ENCODE data around the gene HPGD. TPM values are rescaled to one million over a fixed set of nuclear protein-coding genes. Genes with fewer than 3 reads are reported as not detected.

Gene HPGD
- total RNA-seq (1 to 10 TPM; 6.8 to 7.5 TPM), polyA plus RNA-seq (10 to 100 TPM; 10.6 to 16.1 (median 14.6) TPM), total RNA-seq (1.1 to 17.5 (median 6.6) reads per million in 6 experiments)

GRCh38 chr4:174522183-174523024 lies at the start of gene HPGD:
TSS of gene HPGD (minus strand) at chr4:174522488. CDS start at chr4:174522451, 37 bp downstream.
- Mint-ChIP-seq H3K4me1 (peaks cover 4 to 59% (median 28%) of the 10 kb centered on the region in 4 donors), H3K4me3 (peak within 1 kb of the TSS; percentile 83 to 95 (median 92)), H3K27ac (peak within 1 kb of the TSS; percentile 74 to 96 (median 89)), H3K27me3 (peaks cover 0 to 33% (median 12%) of the 10 kb centered on the region in 5 donors), H3K36me3 (peaks cover 0 to 2% (median 0%) of the 10 kb centered on the region in 3 donors), H3K9me3 (peaks cover 0 to 9% (median 0%) of the 10 kb centered on the region in 9 donors)
- DNase-seq (peak; percentile 61 to 90 (median 83)), ATAC-seq (peak; percentile 93 to 94)
- POLR2A ChIA-PET: interaction anchor here (0.6 to 1.6 kb wide), 4 partner anchors 24 to 1851 kb away, joined by 3 to 7 read pairs (median 6); partner anchors contain the start of gene SAP30

GRCh38 chr4:174564529-174564928 lies 42.2 kb upstream of the HPGD start:
- no peak for DNase-seq
- H3K9me3 Mint-ChIP-seq: no peaks in the 10 kb centered on the region
- no peak for ATAC-seq
- peaks cover 0 to 2% (median 1%) of the 10 kb centered on the region in 4 donors for H3K4me1 Mint-ChIP-seq
- no peaks in the 10 kb centered on the region for H3K27me3 Mint-ChIP-seq
- no peaks in the 10 kb centered on the region for H3K36me3 Mint-ChIP-seq
- no peak overlapping the region for H3K27ac Mint-ChIP-seq
- POLR2A ChIA-PET: no interaction called here
- H3K4me3 Mint-ChIP-seq: no peak overlapping the region

- peaks cover 0 to under 1% (median 0%) of the 10 kb centered on the region in 5 donors for H3K27me3 Mint-ChIP-seq
- no peak overlapping the region for H3K27ac Mint-ChIP-seq
- peaks cover 0 to 2% (median 1%) of the 10 kb centered on the region in 4 donors for H3K4me1 Mint-ChIP-seq
- H3K9me3 Mint-ChIP-seq: no peaks in the 10 kb centered on the region
- DNase-seq (no peak), ATAC-seq (no peak)
- H3K4me3 Mint-ChIP-seq: no peak overlapping the region
- no peaks in the 10 kb centered on the region for H3K36me3 Mint-ChIP-seq
- POLR2A ChIA-PET: no interaction called here
Observed at GRCh38 chr4:174563399-174563798, 41.1 kb upstream of the HPGD start.

- Mint-ChIP-seq H3K36me3 (no peaks in the 10 kb centered on the region), H3K9me3 (no peaks in the 10 kb centered on the region), H3K27me3 (peaks cover 0 to 2% (median 0%) of the 10 kb centered on the region in 5 donors), H3K27ac (no peak overlapping the region), H3K4me1 (peaks cover 0 to 2% (median 1%) of the 10 kb centered on the region in 4 donors), H3K4me3 (no peak overlapping the region)
- POLR2A ChIA-PET: no interaction called here
- DNase-seq (no peak), ATAC-seq (no peak)
Observed at GRCh38 chr4:174561560-174561959, 39.3 kb upstream of the HPGD start.

- no peak overlapping the region for H3K27ac Mint-ChIP-seq
- H3K36me3 Mint-ChIP-seq: no peaks in the 10 kb centered on the region
- no peaks in the 10 kb centered on the region for H3K9me3 Mint-ChIP-seq
- POLR2A ChIA-PET: no interaction called here
- H3K27me3 Mint-ChIP-seq: peaks cover 0 to 2% (median 0%) of the 10 kb centered on the region in 5 donors
- no peak for ATAC-seq
- peaks cover 0 to 2% (median 1%) of the 10 kb centered on the region in 4 donors for H3K4me1 Mint-ChIP-seq
- H3K4me3 Mint-ChIP-seq: no peak overlapping the region
- DNase-seq: no peak
Observed at GRCh38 chr4:174559894-174560293, 37.6 kb upstream of the HPGD start.

- peaks cover 0 to 11% (median 0%) of the 10 kb centered on the region in 9 donors for H3K9me3 Mint-ChIP-seq
- H3K27me3 Mint-ChIP-seq: peaks cover 0 to 2% (median 0%) of the 10 kb centered on the region in 5 donors
- no peak overlapping the region for H3K4me3 Mint-ChIP-seq
- H3K27ac Mint-ChIP-seq: no peak overlapping the region
- ATAC-seq (no peak), DNase-seq (no peak)
- no peaks in the 10 kb centered on the region for H3K36me3 Mint-ChIP-seq
- no peaks in the 10 kb centered on the region for H3K4me1 Mint-ChIP-seq
- POLR2A ChIA-PET: no interaction called here
Observed at GRCh38 chr4:174555789-174556630, 33.7 kb upstream of the HPGD start.

- Mint-ChIP-seq H3K27ac (peak overlapping the region in 1 of 10 donors; percentile 55), H3K4me1 (no peaks in the 10 kb centered on the region), H3K9me3 (peaks cover 0 to 15% (median 0%) of the 10 kb centered on the region in 9 donors), H3K27me3 (peaks cover 0 to 2% (median 0%) of the 10 kb centered on the region in 5 donors), H3K36me3 (no peaks in the 10 kb centered on the region), H3K4me3 (no peak overlapping the region)
- POLR2A ChIA-PET: no interaction called here
- no peak for DNase-seq
- no peak for ATAC-seq
Observed at GRCh38 chr4:174554231-174554728, 32.0 kb upstream of the HPGD start.

GRCh38 chr4:174553828-174554227 lies 31.5 kb upstream of the HPGD start:
- no peak overlapping the region for H3K27ac Mint-ChIP-seq
- POLR2A ChIA-PET: no interaction called here
- H3K4me1 Mint-ChIP-seq: no peaks in the 10 kb centered on the region
- ATAC-seq (no peak), DNase-seq (no peak)
- peaks cover 0 to 18% (median 0%) of the 10 kb centered on the region in 9 donors for H3K9me3 Mint-ChIP-seq
- H3K27me3 Mint-ChIP-seq: peaks cover 0 to 2% (median 0%) of the 10 kb centered on the region in 5 donors
- no peak overlapping the region for H3K4me3 Mint-ChIP-seq
- peaks cover 0 to 3% (median 0%) of the 10 kb centered on the region in 3 donors for H3K36me3 Mint-ChIP-seq

- H3K36me3 Mint-ChIP-seq: peaks cover 0 to 11% (median 0%) of the 10 kb centered on the region in 3 donors
- H3K4me1 Mint-ChIP-seq: no peaks in the 10 kb centered on the region
- ATAC-seq (no peak), DNase-seq (no peak)
- no peaks in the 10 kb centered on the region for H3K27me3 Mint-ChIP-seq
- no peak overlapping the region for H3K4me3 Mint-ChIP-seq
- no peak overlapping the region for H3K27ac Mint-ChIP-seq
- POLR2A ChIA-PET: no interaction called here
- H3K9me3 Mint-ChIP-seq: peaks cover 0 to 26% (median 5%) of the 10 kb centered on the region in 9 donors
Observed at GRCh38 chr4:174553031-174553430, 30.7 kb upstream of the HPGD start.

GRCh38 chr4:174550541-174550940 lies 28.3 kb upstream of the HPGD start:
- Mint-ChIP-seq H3K36me3 (peaks cover 0 to 11% (median 1%) of the 10 kb centered on the region in 3 donors), H3K4me1 (no peaks in the 10 kb centered on the region), H3K9me3 (peaks cover 0 to 34% (median 10%) of the 10 kb centered on the region in 9 donors), H3K27ac (no peak overlapping the region), H3K4me3 (no peak overlapping the region), H3K27me3 (no peaks in the 10 kb centered on the region)
- DNase-seq: no peak
- no peak for ATAC-seq
- POLR2A ChIA-PET: no interaction called here

GRCh38 chr4:174549721-174550120 lies 27.4 kb upstream of the HPGD start:
- POLR2A ChIA-PET: no interaction called here
- no peak for ATAC-seq
- Mint-ChIP-seq H3K4me1 (no peaks in the 10 kb centered on the region), H3K27ac (no peak overlapping the region), H3K9me3 (peaks cover 0 to 34% (median 14%) of the 10 kb centered on the region in 9 donors), H3K4me3 (no peak overlapping the region), H3K27me3 (no peaks in the 10 kb centered on the region), H3K36me3 (peaks cover 0 to 11% (median 1%) of the 10 kb centered on the region in 3 donors)
- DNase-seq: no peak

- Mint-ChIP-seq H3K4me1 (no peaks in the 10 kb centered on the region), H3K27ac (no peak overlapping the region), H3K4me3 (no peak overlapping the region), H3K27me3 (peaks cover 0 to 8% (median 0%) of the 10 kb centered on the region in 5 donors), H3K9me3 (peaks cover 5 to 25% (median 12%) of the 10 kb centered on the region in 9 donors), H3K36me3 (peaks cover 0 to 11% (median 1%) of the 10 kb centered on the region in 3 donors)
- POLR2A ChIA-PET: no interaction called here
- ATAC-seq: no peak
- DNase-seq: no peak
Observed at GRCh38 chr4:174545268-174545667, 23.0 kb upstream of the HPGD start.
